H1 (cell line): Measurements from ENCODE around the gene IL20RB.

Experiments
- BRCA1 ChIP-seq: IDR thresholded peaks from 2 replicates; pipeline ENCODE4 v1.6.1; 2012; ENCODE audit warnings: low read depth, low read length, improper control_type of control experiment
- CTCF ChIP-seq, 3 experiments: IDR thresholded peaks; 1 replicate in 2 of 3; 2 replicates in 1 of 3; pipeline versions ENCODE4 v1.5.1 to v1.6.1; 2011; ENCODE audit warnings: low read length in 3 of 3, mild to moderate bottlenecking in 3 of 3, inconsistent platforms in 2 of 3, low read depth in 1 of 3, moderate library complexity in 1 of 3; ENCODE audit not compliant: insufficient read depth in 1 of 3; ENCODE audit errors: control extremely low read depth in 1 of 3
- EGR1 ChIP-seq: IDR thresholded peaks from 2 replicates; pipeline ENCODE4 v1.6.1; 2011; ENCODE audit warnings: low read depth, low read length, borderline replicate concordance
- EZH2 ChIP-seq: fragments of 200-600 bp; sonication (generic); IDR thresholded peaks from 2 replicates; pipeline ENCODE4 v1.7.1; 2012; ENCODE audit warnings: low read depth, mild to moderate bottlenecking, moderate library complexity, low read length, inconsistent platforms; ENCODE audit not compliant: severe bottlenecking
- GTF2F1 ChIP-seq: IDR thresholded peaks from 2 replicates; pipeline ENCODE4 v1.6.1; 2012; ENCODE audit warnings: low read depth, low read length, improper control_type of control experiment, borderline replicate concordance
- KDM4A ChIP-seq: IDR thresholded peaks from one replicate; pipeline ENCODE4 v1.7.1; 2012; ENCODE audit warnings: low read depth, mild to moderate bottlenecking, moderate library complexity, low read length, inconsistent platforms; ENCODE audit not compliant: severe bottlenecking
- MAFK ChIP-seq: IDR thresholded peaks from 2 replicates; pipeline ENCODE4 v1.6.1; 2012; ENCODE audit warnings: low read depth, mild to moderate bottlenecking, improper control_type of control experiment, low read length
- NANOG ChIP-seq: IDR thresholded peaks from 2 replicates; pipeline ENCODE4 v1.6.1; 2011; ENCODE audit warnings: low read length, low read depth, mild to moderate bottlenecking, inconsistent platforms; ENCODE audit not compliant: insufficient read depth, poor library complexity, severe bottlenecking
- POLR2A ChIP-seq, 2 experiments: IDR thresholded peaks; 1 replicate in 1 of 2; 2 replicates in 1 of 2; pipeline ENCODE4 v1.6.1; 2011; ENCODE audit warnings: low read depth in 2 of 2, low read length in 2 of 2, mild to moderate bottlenecking in 2 of 2; ENCODE audit errors: control extremely low read depth in 1 of 2
- RAD21 ChIP-seq, 2 experiments: IDR thresholded peaks in 1 of 2; conservative IDR thresholded peaks in 1 of 2; 2 replicates each; pipeline ENCODE4 v1.6.1; 2011; ENCODE audit warnings: low read depth in 2 of 2, low read length in 2 of 2, improper control_type of control experiment in 1 of 2, inconsistent platforms in 1 of 2, mild to moderate bottlenecking in 1 of 2, moderate library complexity in 1 of 2
- SRF ChIP-seq: IDR thresholded peaks from 2 replicates; pipeline ENCODE4 v1.6.1; 2011; ENCODE audit warnings: mild to moderate bottlenecking, low read depth, low read length, moderate library complexity
- TF ChIP-seq, protein P1 (sequence below): IDR thresholded peaks from 2 replicates; pipeline ENCODE4 v1.6.1; 2011; ENCODE audit warnings: low read length, improper control_type of control experiment
- TF ChIP-seq, protein P2 (sequence below): IDR thresholded peaks from 2 replicates; pipeline ENCODE4 v1.6.1; 2012; ENCODE audit warnings: inconsistent platforms

DNA sequence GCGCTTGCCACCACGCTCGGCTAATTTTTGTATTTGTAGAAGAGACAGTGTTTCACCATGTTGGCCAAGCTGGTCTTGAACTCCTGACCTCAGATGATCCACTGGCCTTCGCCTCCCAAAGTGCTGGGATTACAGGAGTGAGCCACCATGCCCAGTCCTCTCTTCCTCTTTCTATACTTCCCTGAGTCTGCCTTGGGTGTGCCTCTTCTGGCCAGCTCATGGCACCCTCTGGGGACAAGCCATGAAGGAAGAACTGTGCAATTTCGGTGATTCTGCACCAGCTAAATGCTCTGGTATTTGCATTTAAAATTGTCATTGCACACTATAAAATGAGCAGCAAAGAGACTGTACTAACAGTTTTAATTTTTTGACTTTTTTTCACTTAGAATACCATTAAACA lies 66.6 kb downstream of the IL20RB start:
- TF ChIP-seq CTCF (IDR thresholded peaks at IDR 0.05; ENCODE audit: control extremely low read depth in 1 of 3, insufficient read depth in 1 of 3, low read depth in 1 of 3, low read length in 3 of 3) (no peak), EZH2 (no peak), RAD21 (IDR thresholded peaks at IDR 0.05 in 1 of 2, conservative IDR thresholded peaks at IDR 0.05 in 1 of 2; ENCODE audit: low read depth in 2 of 2, low read length in 2 of 2) (no peak), BRCA1 (no peak), POLR2A (IDR thresholded peaks at IDR 0.05; ENCODE audit: control extremely low read depth in 1 of 2, low read depth in 2 of 2, low read length in 2 of 2) (no peak), EGR1 (no peak), KDM4A (no peak), MAFK (no peak), SRF (no peak), NANOG (no peak), GTF2F1 (no peak)
- TF ChIP-seq, protein P1, sequence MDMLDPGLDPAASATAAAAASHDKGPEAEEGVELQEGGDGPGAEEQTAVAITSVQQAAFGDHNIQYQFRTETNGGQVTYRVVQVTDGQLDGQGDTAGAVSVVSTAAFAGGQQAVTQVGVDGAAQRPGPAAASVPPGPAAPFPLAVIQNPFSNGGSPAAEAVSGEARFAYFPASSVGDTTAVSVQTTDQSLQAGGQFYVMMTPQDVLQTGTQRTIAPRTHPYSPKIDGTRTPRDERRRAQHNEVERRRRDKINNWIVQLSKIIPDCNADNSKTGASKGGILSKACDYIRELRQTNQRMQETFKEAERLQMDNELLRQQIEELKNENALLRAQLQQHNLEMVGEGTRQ = no peak
- TF ChIP-seq, protein P2, sequence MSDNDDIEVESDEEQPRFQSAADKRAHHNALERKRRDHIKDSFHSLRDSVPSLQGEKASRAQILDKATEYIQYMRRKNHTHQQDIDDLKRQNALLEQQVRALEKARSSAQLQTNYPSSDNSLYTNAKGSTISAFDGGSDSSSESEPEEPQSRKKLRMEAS = no peak
